Lower leg skin (tissue), 3 donors: ENCODE measurements around the gene PCCA.

Experiments used
- CTCF ChIP-seq, 3 donors: fragments of 450-650 bp; IDR thresholded peaks; one replicate each; pipeline ENCODE4 v1.5.1; 2016; ENCODE audit warnings: antibody characterized with exemption in 3 of 3, mild to moderate bottlenecking in 3 of 3, moderate library complexity in 2 of 3
- POLR2A ChIP-seq, 2 donors: fragments of 450-650 bp; IDR thresholded peaks; one replicate each; pipeline ENCODE4 v1.6.1; 2016 to 2017; ENCODE audit warnings: antibody characterized with exemption in 2 of 2, mild to moderate bottlenecking in 1 of 2, moderate library complexity in 1 of 2

DNA sequence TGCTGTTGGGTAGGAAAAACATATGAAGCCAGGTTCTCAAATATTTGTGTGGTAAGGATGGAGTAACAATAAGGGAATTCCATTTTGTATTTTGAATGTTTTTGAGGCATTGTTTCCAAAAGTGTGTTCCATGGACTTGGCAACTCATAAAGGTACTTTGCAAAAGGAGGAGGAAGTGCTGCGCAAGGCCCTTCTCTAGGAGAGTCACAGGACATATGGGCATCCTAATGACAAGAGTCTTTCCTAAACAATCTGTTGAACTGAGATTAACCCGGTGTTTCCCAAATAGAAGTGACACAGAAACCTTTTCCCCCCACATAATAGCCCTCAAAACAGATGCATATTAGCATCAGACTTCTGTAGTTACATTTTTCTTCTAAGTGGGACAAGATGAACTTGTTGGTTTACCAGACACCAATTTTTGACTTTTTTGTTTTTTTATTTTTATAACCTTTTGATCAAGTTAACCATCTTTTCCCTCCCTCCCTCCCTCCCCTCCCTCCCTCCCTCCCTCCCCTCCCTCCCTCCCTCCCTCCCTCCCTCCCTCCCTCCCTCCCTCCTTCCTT, 209.3 kb downstream of the PCCA start:
- TF ChIP-seq CTCF (IDR thresholded peaks at IDR 0.05) (no peak), POLR2A (IDR thresholded peaks at IDR 0.05) (no peak)
